ENCODE data around the gene CDH4. TPM values are rescaled to one million over a fixed set of nuclear protein-coding genes. Genes with fewer than 3 reads are reported as not detected.

CDH4 gene
- total RNA-seq, 1 experiment from 2014 or later, result not detected

DNA sequence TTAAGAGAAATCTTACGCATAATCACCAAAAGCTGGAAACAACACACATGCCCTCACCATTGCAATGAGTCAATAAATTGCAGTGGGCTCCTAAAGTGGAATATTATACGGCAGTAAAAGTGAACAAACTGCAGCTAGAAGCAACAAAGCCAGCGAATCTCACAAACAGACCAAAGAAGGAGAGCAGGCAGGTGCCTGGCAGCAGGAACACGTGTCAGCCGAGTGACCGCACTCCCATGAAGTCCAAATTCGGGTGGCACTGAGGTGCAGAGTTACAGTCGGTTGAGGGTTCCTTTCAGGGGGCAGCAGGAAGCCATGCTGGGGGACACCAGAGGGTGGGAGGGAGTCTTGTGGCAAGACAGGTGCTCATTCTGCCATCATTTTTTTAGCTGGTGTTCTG, 500.5 kb downstream of the CDH4 start:
- CTCF ChIA-PET, result no interaction called here
- Histone ChIP-seq H3K9me3 (ENCODE audit: control insufficient read depth, insufficient read depth, low read depth, low read length) (peaks cover 4% of the 10 kb centered on the region; the same call in 1 of the 2 replicates), H3K36me3 (ENCODE audit: control insufficient read depth, insufficient read depth, low read length) (no peaks in the 10 kb centered on the region), H3K27me3 (ENCODE audit: control insufficient read depth, insufficient read depth, low read length) (peaks cover 3% of the 10 kb centered on the region; the same call in 1 of the 2 replicates), H3K4me1 (ENCODE audit: control insufficient read depth, insufficient read depth, low read length) (no peaks in the 10 kb centered on the region), H3K27ac (ENCODE audit: low read length) (no peak overlapping the region), H3K4me3 (ENCODE audit: low read depth in 2 of 2, low read length in 2 of 2) (no peak overlapping the region)
- DNase-seq (ENCODE audit: low read depth, low spot score) (no peak), ATAC-seq (no peak)
- no peak for TF ChIP-seq SIN3A (IDR thresholded peaks at IDR 0.05; ENCODE audit: borderline replicate concordance, insufficient read depth, low read depth, low read length)
- TF ChIP-seq, protein P1, sequence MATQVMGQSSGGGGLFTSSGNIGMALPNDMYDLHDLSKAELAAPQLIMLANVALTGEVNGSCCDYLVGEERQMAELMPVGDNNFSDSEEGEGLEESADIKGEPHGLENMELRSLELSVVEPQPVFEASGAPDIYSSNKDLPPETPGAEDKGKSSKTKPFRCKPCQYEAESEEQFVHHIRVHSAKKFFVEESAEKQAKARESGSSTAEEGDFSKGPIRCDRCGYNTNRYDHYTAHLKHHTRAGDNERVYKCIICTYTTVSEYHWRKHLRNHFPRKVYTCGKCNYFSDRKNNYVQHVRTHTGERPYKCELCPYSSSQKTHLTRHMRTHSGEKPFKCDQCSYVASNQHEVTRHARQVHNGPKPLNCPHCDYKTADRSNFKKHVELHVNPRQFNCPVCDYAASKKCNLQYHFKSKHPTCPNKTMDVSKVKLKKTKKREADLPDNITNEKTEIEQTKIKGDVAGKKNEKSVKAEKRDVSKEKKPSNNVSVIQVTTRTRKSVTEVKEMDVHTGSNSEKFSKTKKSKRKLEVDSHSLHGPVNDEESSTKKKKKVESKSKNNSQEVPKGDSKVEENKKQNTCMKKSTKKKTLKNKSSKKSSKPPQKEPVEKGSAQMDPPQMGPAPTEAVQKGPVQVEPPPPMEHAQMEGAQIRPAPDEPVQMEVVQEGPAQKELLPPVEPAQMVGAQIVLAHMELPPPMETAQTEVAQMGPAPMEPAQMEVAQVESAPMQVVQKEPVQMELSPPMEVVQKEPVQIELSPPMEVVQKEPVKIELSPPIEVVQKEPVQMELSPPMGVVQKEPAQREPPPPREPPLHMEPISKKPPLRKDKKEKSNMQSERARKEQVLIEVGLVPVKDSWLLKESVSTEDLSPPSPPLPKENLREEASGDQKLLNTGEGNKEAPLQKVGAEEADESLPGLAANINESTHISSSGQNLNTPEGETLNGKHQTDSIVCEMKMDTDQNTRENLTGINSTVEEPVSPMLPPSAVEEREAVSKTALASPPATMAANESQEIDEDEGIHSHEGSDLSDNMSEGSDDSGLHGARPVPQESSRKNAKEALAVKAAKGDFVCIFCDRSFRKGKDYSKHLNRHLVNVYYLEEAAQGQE (IDR thresholded peaks at IDR 0.05; ENCODE audit: insufficient read depth in 1 of 2, low read depth in 2 of 2, low read length in 1 of 2), result no peak
- TF ChIP-seq POLR2AphosphoS5 (IDR thresholded peaks at IDR 0.05; ENCODE audit: low read depth, low read length), result no peak
- TF ChIP-seq, protein P2, sequence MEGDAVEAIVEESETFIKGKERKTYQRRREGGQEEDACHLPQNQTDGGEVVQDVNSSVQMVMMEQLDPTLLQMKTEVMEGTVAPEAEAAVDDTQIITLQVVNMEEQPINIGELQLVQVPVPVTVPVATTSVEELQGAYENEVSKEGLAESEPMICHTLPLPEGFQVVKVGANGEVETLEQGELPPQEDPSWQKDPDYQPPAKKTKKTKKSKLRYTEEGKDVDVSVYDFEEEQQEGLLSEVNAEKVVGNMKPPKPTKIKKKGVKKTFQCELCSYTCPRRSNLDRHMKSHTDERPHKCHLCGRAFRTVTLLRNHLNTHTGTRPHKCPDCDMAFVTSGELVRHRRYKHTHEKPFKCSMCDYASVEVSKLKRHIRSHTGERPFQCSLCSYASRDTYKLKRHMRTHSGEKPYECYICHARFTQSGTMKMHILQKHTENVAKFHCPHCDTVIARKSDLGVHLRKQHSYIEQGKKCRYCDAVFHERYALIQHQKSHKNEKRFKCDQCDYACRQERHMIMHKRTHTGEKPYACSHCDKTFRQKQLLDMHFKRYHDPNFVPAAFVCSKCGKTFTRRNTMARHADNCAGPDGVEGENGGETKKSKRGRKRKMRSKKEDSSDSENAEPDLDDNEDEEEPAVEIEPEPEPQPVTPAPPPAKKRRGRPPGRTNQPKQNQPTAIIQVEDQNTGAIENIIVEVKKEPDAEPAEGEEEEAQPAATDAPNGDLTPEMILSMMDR (IDR thresholded peaks at IDR 0.05), result no peak
- TF ChIP-seq TCF7L2 (IDR thresholded peaks at IDR 0.05; ENCODE audit: low read depth, low read length), result no peak
- in situ Hi-C loops (cut with HindIII; ENCODE audit: low pct_unique_long_range_greater_than_20kb, low sequenced_read_pairs), result no loop called here
- POLR2A ChIA-PET, result no interaction called here
- intact Hi-C loops (cut with micrococcal nuclease; ENCODE audit: unreplicated experiment), result no loop called here
- BruUV-seq (replicated peaks), result no TSS peak

DNA sequence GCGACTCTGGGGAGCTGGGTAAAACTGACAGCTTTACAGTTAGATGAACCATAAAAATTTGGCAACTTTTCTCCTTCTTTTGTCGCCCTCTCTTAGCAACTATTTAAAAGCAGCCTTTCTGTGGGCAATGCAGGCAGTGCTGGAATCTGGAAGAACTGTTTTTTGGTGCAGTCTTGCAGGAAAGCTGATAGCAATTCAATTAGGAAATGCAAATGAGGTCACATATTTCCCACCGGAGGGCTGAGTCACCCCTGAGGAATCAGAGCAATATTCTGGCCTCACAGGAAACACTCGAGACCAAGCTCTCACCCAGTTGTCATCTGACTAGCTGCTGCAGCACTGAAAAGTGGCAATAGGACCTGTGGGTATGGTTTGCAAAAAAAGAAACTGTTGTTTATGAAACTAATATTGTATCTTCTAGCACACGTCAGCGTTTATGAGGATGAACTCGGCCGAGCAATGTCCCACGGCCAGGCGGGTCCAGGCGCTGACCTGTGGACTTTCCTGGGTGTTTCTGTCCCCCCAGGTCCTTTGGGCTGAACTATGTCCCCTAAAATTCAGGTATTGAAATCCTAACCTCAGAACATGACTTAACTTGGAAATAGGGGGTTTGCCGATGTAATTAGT, 501.4 kb downstream of the CDH4 start:
- in situ Hi-C loops (cut with HindIII; ENCODE audit: low pct_unique_long_range_greater_than_20kb, low sequenced_read_pairs) (no loop called here), intact Hi-C loops (cut with micrococcal nuclease; ENCODE audit: unreplicated experiment) (no loop called here)
- TF ChIP-seq POLR2AphosphoS5 (IDR thresholded peaks at IDR 0.05; ENCODE audit: low read depth, low read length), result no peak
- TF ChIP-seq, protein P2 (IDR thresholded peaks at IDR 0.05), result no peak
- TF ChIP-seq SIN3A (IDR thresholded peaks at IDR 0.05; ENCODE audit: borderline replicate concordance, insufficient read depth, low read depth, low read length), result no peak
- TF ChIP-seq TCF7L2 (IDR thresholded peaks at IDR 0.05; ENCODE audit: low read depth, low read length), result no peak
- TF ChIP-seq, protein P1 (IDR thresholded peaks at IDR 0.05; ENCODE audit: insufficient read depth in 1 of 2, low read depth in 2 of 2, low read length in 1 of 2), result no peak
- peaks cover 4% of the 10 kb centered on the region; the same call in 1 of the 2 replicates for H3K9me3 ChIP-seq (ENCODE audit: control insufficient read depth, insufficient read depth, low read depth, low read length)
- ATAC-seq (no peak), DNase-seq (ENCODE audit: low read depth, low spot score) (no peak)
- H3K27ac ChIP-seq (ENCODE audit: low read length), result no peak overlapping the region
- POLR2A ChIA-PET, result no interaction called here
- H3K4me1 ChIP-seq (ENCODE audit: control insufficient read depth, insufficient read depth, low read length), result no peaks in the 10 kb centered on the region
- CTCF ChIA-PET, result no interaction called here
- peaks cover 3% of the 10 kb centered on the region; the same call in 1 of the 2 replicates for H3K27me3 ChIP-seq (ENCODE audit: control insufficient read depth, insufficient read depth, low read length)
- no peaks in the 10 kb centered on the region for H3K36me3 ChIP-seq (ENCODE audit: control insufficient read depth, insufficient read depth, low read length)
- no TSS peak for BruUV-seq (replicated peaks)
- no peak overlapping the region for H3K4me3 ChIP-seq (ENCODE audit: low read depth in 2 of 2, low read length in 2 of 2)
